A549 (cell line): Measurements from ENCODE around the gene DST.

Experiments used
- BHLHE40 ChIP-seq: IDR thresholded peaks from 2 replicates; pipeline ENCODE4 v1.6.1; 2012; ENCODE audit warnings: low read depth, low read length, inconsistent platforms
- CTCF ChIP-seq: fragments of >200 bp; sonication (Bioruptor Twin); formaldehyde crosslinking; IDR thresholded peaks from 3 replicates; pipeline ENCODE4 v1.5.1; 2016
- EP300 ChIP-seq, 2 experiments: fragments of >200 bp; sonication (Bioruptor Twin); formaldehyde crosslinking; IDR thresholded peaks; 2 replicates in 1 of 2; 3 replicates in 1 of 2; pipeline ENCODE4 v1.6.1; 2016 to 2017
- POLR2A ChIP-seq: IDR thresholded peaks from 2 replicates; pipeline ENCODE4 v1.6.1; 2012; ENCODE audit warnings: mild to moderate bottlenecking, low read length
- RARB ChIP-seq: fragments of 250-450 bp; sonication (Bioruptor Pico); IDR thresholded peaks from 2 replicates; pipeline ENCODE4 v1.8.0; 2021; ENCODE audit warnings: mild to moderate bottlenecking, moderate library complexity
- RFX5 ChIP-seq: fragments of 450-650 bp; IDR thresholded peaks from 2 replicates; pipeline ENCODE4 v1.7.1; 2014; ENCODE audit warnings: antibody characterized with exemption, mild to moderate bottlenecking, moderate library complexity
- ZSCAN20 ChIP-seq: fragments of 250-450 bp; sonication (Bioruptor Pico); IDR thresholded peaks from 2 replicates; pipeline ENCODE4 v1.8.0; 2022; ENCODE audit warnings: mild to moderate bottlenecking, moderate library complexity

GRCh38 chr6:56594699-56595098, 48.0 kb downstream of the DST start:
- no peak for TF ChIP-seq CTCF
- no peak for TF ChIP-seq RARB (CRISPR knock-in tag)
- TF ChIP-seq BHLHE40 = no peak
- no peak for TF ChIP-seq EP300 (IDR thresholded peaks at IDR 0.05)
- no peak for TF ChIP-seq ZSCAN20 (CRISPR knock-in tag)
- no peak for TF ChIP-seq POLR2A
- no peak for TF ChIP-seq RFX5
